Measurements from ENCODE around the gene HNRNPL.
"Not testable (repeated sequence)": the region's sequence is repeated elsewhere in the genome, so short reads cannot be mapped to it uniquely, and the experiment has no call there.

The HNRNPL gene

DNA sequence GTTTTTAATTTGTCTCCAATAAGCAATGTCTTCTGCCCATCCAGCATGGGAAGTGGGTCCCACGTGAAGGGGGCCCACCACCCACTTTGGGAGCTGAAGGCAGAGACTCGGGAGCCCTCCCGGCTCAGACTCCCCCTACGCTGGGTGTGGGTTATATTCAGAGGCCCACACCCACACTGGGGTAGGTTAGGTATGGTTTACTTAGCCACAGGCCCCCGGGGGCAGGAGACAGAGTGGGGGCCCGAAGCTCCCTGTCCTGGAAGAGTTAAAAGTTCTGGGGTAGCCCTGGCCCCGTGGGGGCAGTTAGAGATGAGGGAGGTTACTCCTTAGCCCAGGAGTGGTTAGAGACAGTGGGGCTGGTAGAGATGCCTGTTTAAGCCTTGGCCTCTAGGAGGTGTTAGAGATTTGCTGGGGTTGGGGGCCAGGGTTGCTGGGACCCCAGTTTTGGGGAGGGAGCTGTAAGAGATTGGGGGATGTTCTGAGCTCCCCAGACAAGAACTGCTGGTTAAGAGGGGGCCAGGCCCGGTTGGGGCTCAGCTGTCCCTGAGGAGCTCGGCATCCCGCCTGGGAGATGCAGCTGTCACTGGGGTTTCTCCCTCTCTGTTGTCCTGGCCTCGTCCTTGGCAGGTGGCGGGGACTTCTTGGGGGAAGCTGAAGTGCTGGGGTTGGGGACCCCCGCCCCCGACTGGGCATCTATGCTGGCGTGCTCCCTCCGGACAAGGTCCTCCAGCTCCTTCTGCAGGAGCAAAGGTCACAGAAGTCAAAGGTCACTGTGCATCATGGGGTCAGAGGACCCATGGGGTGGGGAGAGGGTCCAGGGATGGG lies 29.0 kb upstream of the HNRNPL start:
- FAIRE-seq (no peak), DNase-seq (ENCODE audit: insufficient read length, low spot score) (no peak)
- TF ChIP-seq POLR2A (IDR thresholded peaks at IDR 0.05; ENCODE audit: low read depth, low read length): no peak

- DNase-seq (ENCODE audit: insufficient read length, low spot score): no peak
- TF ChIP-seq POLR2A (IDR thresholded peaks at IDR 0.05; ENCODE audit: low read depth, low read length): no peak
- no peak for FAIRE-seq
Observed at GRCh38 chr19:38877781-38878574, 28.2 kb upstream of the HNRNPL start, which contains the start of gene RINL. TSS of gene RINL (minus strand) at chr19:38878275. CDS start at chr19:38876742, 1,533 bp downstream.

DNA sequence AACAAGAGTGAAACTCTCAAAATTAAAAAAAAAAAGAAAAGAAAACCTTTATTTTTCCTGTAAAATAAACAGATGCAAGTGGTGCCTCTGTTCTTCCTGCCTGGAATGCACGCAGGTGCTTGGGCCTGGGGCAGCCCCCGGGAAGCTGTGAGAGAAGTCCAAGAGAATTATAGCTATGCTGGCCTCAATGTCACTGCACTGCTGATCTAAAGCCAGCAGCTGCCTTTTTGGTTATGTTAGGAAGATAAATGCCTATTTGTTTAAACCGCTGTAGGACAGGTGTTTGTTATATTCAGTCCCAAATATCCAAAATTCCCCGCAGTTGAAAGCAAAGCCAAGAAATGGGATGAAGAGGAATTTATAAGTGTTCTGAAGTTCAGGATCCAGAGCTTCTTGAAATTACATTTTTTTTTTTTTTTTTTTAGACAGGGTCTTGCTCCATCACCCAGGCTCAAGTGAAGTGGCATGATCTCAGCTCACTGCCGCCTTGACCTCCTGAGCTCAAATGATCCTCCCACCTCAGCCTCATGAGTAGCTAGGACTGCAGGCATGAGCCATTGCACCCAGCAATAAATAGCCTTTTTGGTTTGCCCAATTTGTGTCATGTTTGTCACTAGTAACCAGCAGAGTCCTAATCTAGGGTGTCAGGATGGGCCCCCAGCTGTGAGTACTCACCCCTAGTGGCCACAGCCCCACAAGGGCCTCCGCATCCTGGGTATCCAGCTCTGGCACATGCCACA lies 26.0 kb upstream of the HNRNPL start:
- no peak for TF ChIP-seq POLR2A (IDR thresholded peaks at IDR 0.05; ENCODE audit: low read depth, low read length)
- DNase-seq (ENCODE audit: insufficient read length, low spot score) (no peak), FAIRE-seq (no peak)

GRCh38 chr19:38873400-38873799 lies 23.6 kb upstream of the HNRNPL start:
- DNase-seq (ENCODE audit: insufficient read length, low spot score); FAIRE-seq: not testable (repeated sequence)

DNA sequence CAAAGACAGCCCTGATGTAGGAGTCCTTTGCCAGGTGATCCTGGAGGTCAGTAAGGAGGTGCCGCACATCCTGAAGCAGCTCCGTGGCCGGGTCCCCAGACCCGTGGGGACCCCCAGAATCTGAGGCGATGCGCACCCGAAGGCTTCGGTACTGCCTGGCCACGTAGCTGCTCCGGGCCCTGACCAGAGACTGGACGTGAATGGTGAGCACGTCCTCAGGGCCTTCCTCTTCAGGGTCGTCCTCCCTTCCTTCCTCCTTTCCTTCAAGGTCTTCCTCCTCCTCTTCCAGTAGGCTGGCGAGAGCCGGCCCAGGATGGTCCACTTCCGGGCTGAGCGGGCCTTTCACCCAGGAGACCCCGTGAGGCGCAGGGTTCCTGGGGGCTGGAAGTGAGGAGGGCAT lies 20.8 kb upstream of the HNRNPL start:
- FAIRE-seq (no peak), DNase-seq (ENCODE audit: insufficient read length, low spot score) (no peak)
- no peak for TF ChIP-seq POLR2A (IDR thresholded peaks at IDR 0.05; ENCODE audit: low read depth, low read length)

DNA sequence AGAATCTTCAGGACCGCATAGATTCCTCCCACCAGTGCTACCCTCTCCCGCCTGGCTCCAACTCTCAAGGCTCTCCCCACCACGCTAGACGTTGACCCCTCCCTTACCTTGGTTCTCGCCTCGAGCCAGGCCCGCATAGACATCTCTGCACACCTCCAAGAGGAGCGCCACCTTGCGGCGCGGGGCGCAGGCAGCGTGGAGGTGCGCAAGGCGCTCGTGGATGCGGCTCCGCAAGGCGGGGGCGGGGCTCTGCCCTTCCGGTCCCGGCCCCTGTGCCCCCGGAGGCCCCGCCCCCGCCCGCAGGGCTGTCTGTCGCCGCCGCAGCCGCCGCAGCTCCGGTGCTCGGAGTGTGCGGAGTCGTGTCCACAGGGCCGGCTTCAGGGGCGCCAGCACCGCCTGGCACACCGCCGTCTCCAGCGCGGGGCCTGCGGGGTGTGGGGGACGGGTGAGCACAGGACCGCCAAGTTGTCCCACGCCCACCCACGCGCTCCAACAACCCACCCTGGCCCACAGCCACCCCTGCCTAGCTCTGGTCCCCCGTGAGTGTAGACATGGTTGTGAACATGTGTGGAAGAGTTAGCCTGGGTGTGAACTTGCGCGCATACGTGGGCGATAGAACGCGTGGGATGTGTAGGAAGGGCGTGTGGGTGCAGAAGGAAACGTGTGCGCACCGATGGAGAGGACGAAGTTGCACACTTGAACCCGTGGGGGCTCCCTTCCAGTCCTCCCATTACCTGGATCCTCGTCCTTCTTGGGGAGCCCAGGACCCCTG lies 20.2 kb upstream of the HNRNPL start:
- DNase-seq (ENCODE audit: insufficient read length, low spot score) (no peak), FAIRE-seq (no peak)
- no peak for TF ChIP-seq POLR2A (IDR thresholded peaks at IDR 0.05; ENCODE audit: low read depth, low read length)

DNA sequence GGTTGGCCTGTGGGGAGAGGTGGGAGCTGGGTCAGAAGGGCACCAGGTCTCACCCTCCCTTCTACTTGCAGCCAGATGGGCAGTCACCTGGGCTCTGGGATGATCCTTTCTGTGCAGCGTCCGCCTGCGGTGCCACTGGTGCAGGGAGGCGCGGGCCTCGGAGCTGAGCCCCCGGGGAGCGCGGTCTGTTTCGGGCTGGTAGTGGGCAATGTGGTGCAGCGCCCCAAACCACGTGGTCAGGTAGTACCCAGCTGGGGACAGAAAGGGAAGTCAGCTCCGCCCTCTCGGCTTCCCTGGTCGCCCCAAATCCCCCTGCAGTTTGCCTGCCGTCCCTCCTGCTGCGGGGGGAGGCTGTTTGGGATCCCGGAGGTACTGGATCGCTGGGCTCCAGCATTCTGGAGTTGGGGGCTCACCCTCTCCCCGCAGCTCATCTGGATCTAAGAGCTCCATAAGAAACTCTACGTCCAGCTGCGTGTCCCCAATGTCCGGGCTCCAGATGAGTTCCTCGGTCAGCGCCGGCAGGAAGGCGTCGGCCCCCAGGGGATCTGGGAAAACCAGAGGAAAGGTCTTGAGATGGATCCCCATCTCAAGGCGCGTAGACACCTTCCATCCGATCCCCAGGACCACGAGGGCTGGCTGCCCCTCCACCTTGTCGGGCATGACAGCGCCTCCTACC lies 19.5 kb upstream of the HNRNPL start:
- no peak for TF ChIP-seq POLR2A (IDR thresholded peaks at IDR 0.05; ENCODE audit: low read depth, low read length)
- DNase-seq (ENCODE audit: insufficient read length, low spot score) (no peak), FAIRE-seq (no peak)

DNA sequence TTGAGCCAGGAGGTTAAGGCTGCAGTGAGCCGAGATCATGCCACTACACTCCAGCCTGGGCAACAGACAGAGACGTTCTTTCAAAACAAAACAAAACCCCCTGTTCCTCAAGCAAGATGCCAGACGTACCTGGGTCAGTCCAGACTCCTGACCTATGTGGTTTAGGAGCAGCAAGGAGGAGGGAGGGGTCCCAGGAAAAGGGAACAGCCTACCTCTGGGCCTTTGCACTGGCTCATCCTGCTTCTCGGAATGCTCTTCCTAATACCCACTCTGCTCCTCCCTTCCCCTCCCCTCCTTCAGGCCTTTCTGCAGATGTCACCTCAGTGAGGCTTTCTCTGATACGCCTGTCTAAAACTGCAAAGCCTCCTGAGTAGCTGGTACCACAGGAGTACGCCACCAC lies 18.8 kb upstream of the HNRNPL start:
- DNase-seq (ENCODE audit: insufficient read length, low spot score): no peak
- no peak for TF ChIP-seq POLR2A (IDR thresholded peaks at IDR 0.05; ENCODE audit: low read depth, low read length)
- no peak for FAIRE-seq

- DNase-seq (ENCODE audit: insufficient read length, low spot score): no peak
- no peak for TF ChIP-seq POLR2A (IDR thresholded peaks at IDR 0.05; ENCODE audit: low read depth, low read length)
- no peak for FAIRE-seq
Observed at GRCh38 chr19:38867171-38867780, 17.5 kb upstream of the HNRNPL start.

DNA sequence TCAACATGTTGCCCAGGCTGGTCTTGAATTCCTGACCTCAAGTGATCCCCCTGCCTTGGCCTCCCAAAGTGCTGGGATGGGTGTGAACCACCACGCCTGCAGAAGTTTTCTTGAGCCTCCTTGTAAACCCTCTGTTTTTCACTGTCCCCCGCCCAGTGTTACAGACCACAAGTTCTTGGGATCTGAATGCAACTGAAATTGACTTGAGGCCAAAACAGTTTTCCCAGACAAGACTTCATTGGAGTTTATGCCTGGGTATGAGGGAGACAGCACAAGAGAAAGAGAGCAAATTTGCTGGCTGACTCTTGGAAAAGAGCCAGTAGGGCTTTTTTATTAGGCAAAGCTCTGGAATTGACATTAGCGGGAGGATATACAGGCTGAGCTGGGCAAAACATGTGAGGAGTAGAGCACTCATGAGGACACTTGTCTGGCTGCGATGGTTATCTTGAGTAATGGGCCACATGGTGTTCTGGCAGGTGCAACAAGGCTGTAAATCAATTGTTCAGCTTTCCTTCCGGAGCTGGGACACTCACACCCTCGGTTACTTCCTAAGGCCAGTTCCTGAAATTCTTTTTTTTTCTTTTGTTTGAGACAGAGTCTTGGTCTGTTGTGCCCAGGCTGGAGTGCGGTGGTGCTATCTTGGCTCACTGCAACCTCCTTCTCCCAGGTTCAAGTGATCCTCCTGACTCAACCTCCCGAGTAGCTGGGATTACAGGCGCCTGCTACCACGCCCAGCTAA lies 12.7 kb upstream of the HNRNPL start:
- FAIRE-seq (no peak), DNase-seq (ENCODE audit: insufficient read length, low spot score) (no peak)
- TF ChIP-seq POLR2A (IDR thresholded peaks at IDR 0.05; ENCODE audit: low read depth, low read length): no peak

DNA sequence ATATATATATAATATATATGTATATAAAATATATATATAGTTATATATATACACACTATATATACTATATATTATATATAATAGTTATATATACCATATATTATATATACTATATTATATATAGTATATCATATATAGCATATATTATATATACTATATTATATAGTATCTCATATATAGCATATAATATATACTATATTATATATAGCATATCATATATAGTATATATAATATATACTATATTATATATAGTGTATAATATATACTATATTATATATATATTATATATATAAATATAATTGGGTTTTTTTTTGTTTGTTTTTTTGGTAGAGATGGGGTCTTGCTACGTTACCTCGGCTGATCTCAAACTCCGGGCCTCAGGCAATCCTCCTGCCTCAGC lies 11.6 kb upstream of the HNRNPL start:
- no peak for TF ChIP-seq POLR2A (IDR thresholded peaks at IDR 0.05; ENCODE audit: low read depth, low read length)
- DNase-seq (ENCODE audit: insufficient read length, low spot score): no peak
- FAIRE-seq: no peak

GRCh38 chr19:38859631-38860204 lies 9.9 kb upstream of the HNRNPL start:
- not testable (repeated sequence) for DNase-seq (ENCODE audit: insufficient read length, low spot score); FAIRE-seq
